KG1 (cell line): ENCODE measurements around the gene ATP5F1D.

Experiments
- DNase-seq: peaks from one replicate; lab custom pipeline; 2025; lab: John Stamatoyannopoulos, UW

Gene ATP5F1D

GRCh38 chr19:1220976-1221903, 20.3 kb upstream of the ATP5F1D start:
- DNase-seq = no peak

- DNase-seq = no peak
Observed at GRCh38 chr19:1221904-1222255, 19.7 kb upstream of the ATP5F1D start.

- no peak for DNase-seq
Observed at GRCh38 chr19:1222394-1222793, 19.2 kb upstream of the ATP5F1D start.

GRCh38 chr19:1223018-1223855, 18.3 kb upstream of the ATP5F1D start:
- DNase-seq = no peak

- DNase-seq = no peak
Observed at GRCh38 chr19:1224047-1224825, 17.3 kb upstream of the ATP5F1D start.

GRCh38 chr19:1224847-1225246, 16.7 kb upstream of the ATP5F1D start:
- DNase-seq = no peak

- no peak for DNase-seq
Observed at GRCh38 chr19:1225440-1226226, 15.9 kb upstream of the ATP5F1D start.

GRCh38 chr19:1226227-1226518, 15.4 kb upstream of the ATP5F1D start:
- no peak for DNase-seq

GRCh38 chr19:1226522-1227303, 14.8 kb upstream of the ATP5F1D start:
- DNase-seq = no peak

- no peak for DNase-seq
Observed at GRCh38 chr19:1227304-1228054, 14.1 kb upstream of the ATP5F1D start.

GRCh38 chr19:1228161-1228957, 13.2 kb upstream of the ATP5F1D start:
- no peak for DNase-seq

- no peak for DNase-seq
Observed at GRCh38 chr19:1229056-1229923, 12.3 kb upstream of the ATP5F1D start.

- DNase-seq = no peak
Observed at GRCh38 chr19:1229924-1230782, 11.4 kb upstream of the ATP5F1D start.

GRCh38 chr19:1230783-1231489, 10.6 kb upstream of the ATP5F1D start:
- no peak for DNase-seq

GRCh38 chr19:1231729-1232637, 9.6 kb upstream of the ATP5F1D start:
- DNase-seq = no peak

- DNase-seq = no peak
Observed at GRCh38 chr19:1232652-1233072, 8.9 kb upstream of the ATP5F1D start.
